ENCODE results near the gene KRTAP16-1. TPM values are rescaled to one million over a fixed set of nuclear protein-coding genes. Genes with fewer than 3 reads are reported as not detected.

The KRTAP16-1 gene
- polyA plus RNA-seq, 1 donor from 2014 or later: not detected

- no peak overlapping the region for H3K4me3 ChIP-seq (ENCODE audit: low read length)
- no peak overlapping the region for H3K9ac ChIP-seq (ENCODE audit: low read length)
- H3F3A ChIP-seq (ENCODE audit: insufficient read depth, low read length, poor library complexity, severe bottlenecking): no peaks in the 10 kb centered on the region
- H3K27ac ChIP-seq (ENCODE audit: low read length): no peak overlapping the region
- no peak for TF ChIP-seq MXI1 (conservative IDR thresholded peaks at IDR 0.05; ENCODE audit: poor library complexity, severe bottlenecking)
- TF ChIP-seq POLR2AphosphoS5 (IDR thresholded peaks at IDR 0.05): no peak
- TF ChIP-seq EZH2 (IDR thresholded peaks at IDR 0.05; ENCODE audit: borderline replicate concordance, insufficient read depth, low read length, poor library complexity, severe bottlenecking): no peak
- TF ChIP-seq RAD21 (conservative IDR thresholded peaks at IDR 0.05): no peak
- TF ChIP-seq TAF1 (IDR thresholded peaks at IDR 0.05; ENCODE audit: low read depth): no peak
- TF ChIP-seq REST (IDR thresholded peaks at IDR 0.05; ENCODE audit: borderline replicate concordance): no peak
- TF ChIP-seq SMC3 (conservative IDR thresholded peaks at IDR 0.05; ENCODE audit: poor library complexity): no peak
- no peak for TF ChIP-seq EP300 (conservative IDR thresholded peaks at IDR 0.05; ENCODE audit: poor library complexity, severe bottlenecking)
- no peak for TF ChIP-seq CTCF (IDR thresholded peaks at IDR 0.05; ENCODE audit: poor library complexity, severe bottlenecking)
- no peaks in the 10 kb centered on the region for H4K20me1 ChIP-seq (ENCODE audit: insufficient read depth)
- no peaks in the 10 kb centered on the region for H3K79me2 ChIP-seq (replicated peaks; ENCODE audit: insufficient read depth, low read length)
- H2AFZ ChIP-seq (ENCODE audit: low read depth, low read length): no peak overlapping the region
- no peaks in the 10 kb centered on the region for H3K9me2 ChIP-seq (ENCODE audit: insufficient read depth, low read length)
- no peaks in the 10 kb centered on the region for H3K36me3 ChIP-seq (ENCODE audit: insufficient read depth, low read length)
- no peak overlapping the region for H3K4me2 ChIP-seq (ENCODE audit: low read length)
- H3K9me3 ChIP-seq (ENCODE audit: low read length): no peaks in the 10 kb centered on the region
- H3K27me3 ChIP-seq (ENCODE audit: insufficient read depth, low read depth, low read length): no peaks in the 10 kb centered on the region
These were observed 2.0 kb upstream of the KRTAP16-1 start for GRCh38 chr17:41311111-41311510.

- no peaks in the 10 kb centered on the region for H3K27me3 ChIP-seq (ENCODE audit: insufficient read depth, low read depth, low read length)
- no peaks in the 10 kb centered on the region for H3K36me3 ChIP-seq (ENCODE audit: insufficient read depth, low read length)
- no peaks in the 10 kb centered on the region for H3K79me2 ChIP-seq (replicated peaks; ENCODE audit: insufficient read depth, low read length)
- TF ChIP-seq MXI1 (conservative IDR thresholded peaks at IDR 0.05; ENCODE audit: poor library complexity, severe bottlenecking) (no peak), EP300 (conservative IDR thresholded peaks at IDR 0.05; ENCODE audit: poor library complexity, severe bottlenecking) (no peak), RAD21 (conservative IDR thresholded peaks at IDR 0.05) (no peak)
- no peaks in the 10 kb centered on the region for H3K9me2 ChIP-seq (ENCODE audit: insufficient read depth, low read length)
- no peaks in the 10 kb centered on the region for H4K20me1 ChIP-seq (ENCODE audit: insufficient read depth)
- H3K9ac ChIP-seq (ENCODE audit: low read length): no peak overlapping the region
- H3F3A ChIP-seq (ENCODE audit: insufficient read depth, low read length, poor library complexity, severe bottlenecking): no peaks in the 10 kb centered on the region
- H3K4me3 ChIP-seq (ENCODE audit: low read length): no peak overlapping the region
- no peak overlapping the region for H2AFZ ChIP-seq (ENCODE audit: low read depth, low read length)
- no peaks in the 10 kb centered on the region for H3K9me3 ChIP-seq (ENCODE audit: low read length)
- no peak overlapping the region for H3K4me2 ChIP-seq (ENCODE audit: low read length)
- no peak overlapping the region for H3K27ac ChIP-seq (ENCODE audit: low read length)
These were observed 725 bp downstream of the KRTAP16-1 start for GRCh38 chr17:41308251-41308917.

Data from neural cell (in vitro differentiated cells).